Left renal cortex interstitium (tissue), 4 donors: Measurements from ENCODE around the gene ATP6V1D. TPM values are rescaled to one million over a fixed set of nuclear protein-coding genes. Genes with fewer than 3 reads are reported as not detected.
"Not testable (repeated sequence)": the region's sequence is repeated elsewhere in the genome, so short reads cannot be mapped to it uniquely, and the experiment has no call there.

Experiments
- DNase-seq, 4 donors: peaks; one replicate each; pipeline ENCODE4 v3.0.0-alpha.2; 2013; ENCODE audit warnings: low read depth in 4 of 4, low spot score in 2 of 4, missing footprints in 1 of 4
- polyA plus RNA-seq, 4 donors: library from polyadenylated mRNA; unstranded; fragments of 120-200 nt; gene quantifications; one replicate each; pipeline ENCODE4 v1.2.1, GENCODE V29; 2013; ENCODE audit not compliant: insufficient read length in 4 of 4

ATP6V1D gene
- 100 to 1,000 TPM; 132 to 185 (median 144) TPM for polyA plus RNA-seq

DNA sequence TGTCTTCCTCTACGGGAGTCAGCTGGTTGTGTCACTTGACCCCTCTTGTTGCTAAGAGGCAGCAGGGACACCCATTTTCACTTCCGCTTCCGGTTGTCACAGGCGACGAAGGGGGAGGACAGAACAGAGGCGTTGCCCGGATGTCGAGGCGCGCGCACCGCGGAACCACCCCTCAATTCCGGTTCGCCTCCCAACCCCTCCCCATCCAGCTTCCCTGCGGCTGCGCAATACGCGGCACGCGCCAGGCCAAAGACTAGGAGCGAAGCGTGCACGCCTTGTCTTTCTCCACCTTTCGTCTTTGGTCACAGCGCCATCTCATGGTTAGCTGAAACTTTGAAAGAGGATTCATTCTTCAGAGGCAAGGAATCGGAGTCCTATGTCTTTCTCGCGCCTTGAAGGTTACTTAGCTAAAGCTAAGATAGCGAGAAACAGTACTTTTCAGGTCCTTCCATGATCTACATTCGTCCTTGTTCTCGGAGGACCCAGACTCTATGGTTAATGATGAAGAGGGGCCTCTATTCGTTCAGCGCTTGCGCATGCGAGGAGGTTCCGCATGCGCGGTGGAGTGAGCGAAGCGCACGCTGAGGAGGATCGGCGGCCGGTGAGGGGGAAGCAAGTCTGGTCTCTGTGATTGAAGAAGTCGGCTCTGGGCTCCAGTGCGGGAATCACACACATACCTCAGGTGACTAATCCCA lies at the start of gene ATP6V1D, which contains the start of gene EIF2S1:
ATP6V1D (minus strand) TSS at position 30 of the 695 bp plus-strand sequence. CDS start 106 bp downstream, outside the sequence.
EIF2S1 (plus strand) TSS at position 554 of the 695 bp plus-strand sequence. CDS start 4,440 bp downstream, outside the sequence.
- peak; percentile 99 to 100 (median 99) for DNase-seq

DNA sequence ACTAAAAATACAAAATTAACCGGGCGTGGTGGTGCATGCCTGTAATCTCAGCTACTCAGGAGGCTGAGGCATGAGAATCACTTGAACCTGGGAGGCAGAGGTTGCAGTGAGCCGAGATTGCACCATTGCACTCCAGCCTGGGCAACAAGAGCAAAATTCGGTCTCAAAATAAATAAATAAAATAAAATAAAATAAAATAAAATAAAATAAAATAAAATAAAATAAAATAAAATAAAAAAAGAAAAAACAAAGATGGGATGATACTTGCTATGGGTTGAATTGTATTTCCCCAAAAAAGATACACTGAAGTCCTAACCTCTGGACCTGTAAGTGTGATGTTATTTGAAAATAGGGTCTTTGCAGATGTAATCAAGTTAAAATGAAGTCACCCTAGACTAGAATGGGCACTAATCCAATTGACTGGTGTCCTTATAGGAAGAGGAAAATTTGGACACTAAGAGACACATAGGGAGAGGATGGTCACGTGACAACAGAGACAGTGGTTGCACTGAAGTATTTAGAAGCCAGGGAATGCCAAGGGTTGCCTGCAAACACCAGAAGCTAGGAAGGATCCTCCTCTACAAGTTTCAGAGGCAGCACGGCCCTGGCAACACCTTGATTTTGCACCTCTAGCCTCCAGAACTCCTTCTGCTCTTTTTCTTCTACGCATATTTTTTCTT lies 48.7 kb upstream of the ATP6V1D start:
- DNase-seq: not testable (repeated sequence)

DNA sequence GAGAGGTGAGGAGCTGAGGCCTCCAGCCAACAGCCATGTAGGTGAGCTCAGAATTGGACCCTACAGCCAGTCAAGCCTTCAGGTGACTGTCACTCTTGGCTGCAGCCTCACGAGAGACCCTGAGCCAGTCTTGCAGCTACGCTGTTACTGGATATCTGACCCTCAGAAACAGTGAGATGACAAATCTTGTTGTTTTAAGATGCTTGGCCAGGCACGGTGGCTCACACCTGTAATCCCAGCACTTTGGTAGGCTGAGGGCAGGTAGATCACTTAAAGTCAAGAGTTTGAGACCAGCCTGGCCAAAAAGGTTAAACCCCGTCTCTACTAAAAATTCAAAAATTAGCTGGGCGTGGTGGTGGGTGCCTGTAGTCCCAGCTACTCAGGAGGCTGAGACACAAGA lies 46.2 kb upstream of the ATP6V1D start:
- no peak for DNase-seq

DNA sequence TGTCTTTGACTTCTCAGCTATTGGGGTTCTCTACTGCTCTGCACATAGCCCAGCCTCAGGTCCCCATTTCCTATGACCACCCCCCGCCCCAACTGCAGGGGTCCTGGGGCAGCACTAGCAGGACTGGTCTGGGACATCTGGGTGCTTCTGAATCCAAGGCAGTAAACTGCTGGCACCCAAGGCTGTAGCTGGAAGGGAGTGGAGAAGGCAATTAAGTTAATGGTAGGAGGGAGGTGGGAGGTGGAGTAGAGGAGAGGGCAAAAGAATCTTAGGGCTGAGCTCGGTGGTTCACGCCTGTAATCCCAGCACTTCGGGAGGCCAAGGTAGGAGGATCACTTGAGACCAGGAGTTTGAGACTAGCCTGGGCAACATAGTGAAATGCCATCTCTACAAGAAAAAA lies 40.8 kb upstream of the ATP6V1D start:
- DNase-seq: no peak

DNA sequence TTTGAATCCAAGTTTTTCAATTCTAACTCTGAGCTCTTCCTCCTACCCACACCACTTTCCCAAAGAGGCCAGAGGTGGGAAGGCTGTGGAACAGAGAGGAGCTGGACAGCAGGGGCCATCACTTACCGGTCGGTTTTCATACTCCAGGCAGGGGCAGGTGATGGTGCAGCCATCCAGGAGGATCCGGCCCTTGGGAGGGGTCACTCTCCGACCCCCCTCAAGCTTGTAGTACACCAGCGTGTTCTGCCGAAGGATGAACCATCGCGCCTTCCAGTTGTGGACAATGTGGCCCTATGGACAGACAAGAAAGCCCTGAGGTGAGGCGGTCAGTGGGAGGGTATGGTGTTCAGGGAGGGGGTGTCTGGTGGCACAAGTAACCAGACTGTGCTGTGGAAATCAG lies 37.9 kb upstream of the ATP6V1D start:
- DNase-seq: no peak

DNA sequence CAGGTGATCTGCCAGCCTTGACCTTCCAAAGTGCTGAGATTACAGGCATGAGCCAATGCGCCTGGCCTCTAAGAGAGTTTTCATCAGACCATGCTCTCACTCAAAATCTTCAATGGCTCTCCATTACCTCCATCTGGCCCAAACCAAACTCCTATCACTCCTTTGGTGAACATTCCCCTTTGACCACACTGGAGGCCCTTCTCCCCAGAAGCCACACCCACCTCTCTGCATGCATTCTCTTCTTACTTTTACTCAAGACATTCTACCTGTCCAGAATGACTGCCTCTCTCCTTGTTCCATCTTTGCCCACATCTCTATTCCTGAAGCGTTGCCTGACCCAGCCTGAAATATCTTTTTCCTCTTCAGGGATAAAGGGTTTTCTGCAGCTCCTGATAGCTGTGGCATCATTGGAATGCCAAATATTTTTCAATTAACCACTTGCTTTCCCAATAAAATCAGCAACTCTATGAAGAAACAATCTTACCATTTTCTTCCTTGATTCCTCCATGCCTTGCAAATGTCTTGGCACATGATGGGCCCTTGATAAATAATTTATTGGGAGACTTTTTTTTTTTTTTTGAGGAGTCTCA lies 36.9 kb upstream of the ATP6V1D start:
- no peak for DNase-seq

DNA sequence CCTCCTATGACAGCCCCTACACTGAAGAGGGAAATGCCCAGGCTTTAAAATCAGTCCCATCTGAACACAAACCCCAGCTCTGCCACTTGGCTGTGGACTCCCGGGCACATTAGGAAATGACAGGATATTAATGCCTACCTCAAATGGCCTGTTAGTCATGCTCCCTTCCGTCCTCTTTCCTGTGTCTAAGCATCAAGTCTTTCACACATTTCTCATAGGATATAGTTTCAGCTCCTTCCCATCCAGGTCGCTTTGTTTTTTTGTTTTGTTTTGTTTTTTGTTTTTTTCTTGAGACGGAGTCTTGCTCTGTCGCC lies 36.2 kb upstream of the ATP6V1D start:
- DNase-seq: no peak

DNA sequence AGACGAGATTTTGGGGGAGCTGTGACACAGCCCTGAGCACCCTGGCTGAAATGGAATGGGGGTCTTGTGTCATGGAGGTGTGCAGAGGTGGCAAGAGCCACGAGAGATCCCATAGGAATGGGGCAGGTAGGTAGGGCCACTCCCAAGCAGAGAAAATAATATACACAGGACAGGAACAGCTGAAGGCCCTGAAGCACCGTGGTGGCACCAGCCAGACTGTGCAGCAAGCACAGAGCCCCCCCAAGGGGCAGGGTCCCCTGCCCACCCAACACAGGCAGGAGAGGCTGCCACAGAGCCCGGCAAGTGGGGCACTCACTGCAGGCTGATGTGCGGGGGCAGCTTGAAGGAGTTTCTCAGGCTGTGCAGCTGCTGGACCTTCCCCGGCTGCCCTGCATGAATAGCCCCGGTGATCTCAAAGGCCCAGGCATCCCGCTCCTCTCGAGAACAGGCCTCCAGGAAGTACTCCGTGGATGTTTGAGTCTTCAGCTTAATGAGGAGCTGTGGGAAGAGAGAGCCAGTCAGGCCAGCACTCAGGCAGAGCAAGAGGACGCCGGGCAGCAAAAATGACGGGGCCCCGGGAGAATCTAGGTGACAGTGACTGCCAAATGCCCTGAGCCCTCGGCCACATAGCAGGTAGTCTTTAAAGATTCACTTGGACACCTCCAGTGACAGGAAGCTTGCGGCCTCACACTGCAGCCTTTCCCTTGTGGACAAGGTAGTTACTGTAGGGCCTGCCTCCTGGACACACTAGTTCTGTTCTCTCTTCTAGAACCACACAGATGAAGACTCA lies 35.7 kb upstream of the ATP6V1D start:
- DNase-seq: no peak

DNA sequence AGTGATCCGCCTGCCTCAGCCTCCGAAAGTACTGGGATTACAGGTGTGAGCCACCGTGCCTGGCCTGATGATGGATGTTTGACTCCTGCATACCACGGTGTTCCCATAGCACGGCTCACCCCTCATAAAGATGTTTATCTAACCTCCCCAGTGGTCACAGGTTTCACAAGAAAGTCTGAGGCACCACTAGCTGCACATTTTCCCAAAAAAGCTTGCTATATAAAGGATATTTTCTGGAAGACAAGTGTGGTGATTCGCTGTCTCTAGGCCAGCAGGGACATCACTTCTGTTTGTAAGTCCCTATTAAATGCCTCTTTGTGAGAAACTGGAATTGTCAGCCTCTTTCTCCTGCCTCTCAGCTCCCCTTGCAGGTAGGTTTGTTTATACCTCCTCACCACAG lies 34.1 kb upstream of the ATP6V1D start:
- DNase-seq: no peak

DNA sequence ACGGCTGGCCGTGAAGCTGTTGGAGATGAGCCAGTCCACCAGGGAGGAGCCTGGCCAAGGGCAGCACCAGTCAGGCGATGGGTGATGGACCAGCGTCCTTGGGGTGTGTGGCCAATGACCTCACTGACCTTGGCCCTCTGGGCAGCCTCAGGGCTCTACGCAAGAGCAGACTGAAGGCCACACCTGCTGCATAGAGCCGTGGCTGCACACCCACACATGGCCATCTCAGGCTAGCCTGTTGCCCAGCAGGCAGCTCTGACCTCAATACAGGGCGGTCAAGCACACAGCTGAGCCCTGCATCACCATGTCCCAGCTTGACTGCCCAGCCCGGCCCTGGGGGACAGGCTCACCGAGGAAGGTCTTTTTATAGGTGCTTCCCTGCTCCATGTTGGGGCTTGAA lies 33.2 kb upstream of the ATP6V1D start:
- no peak for DNase-seq

DNA sequence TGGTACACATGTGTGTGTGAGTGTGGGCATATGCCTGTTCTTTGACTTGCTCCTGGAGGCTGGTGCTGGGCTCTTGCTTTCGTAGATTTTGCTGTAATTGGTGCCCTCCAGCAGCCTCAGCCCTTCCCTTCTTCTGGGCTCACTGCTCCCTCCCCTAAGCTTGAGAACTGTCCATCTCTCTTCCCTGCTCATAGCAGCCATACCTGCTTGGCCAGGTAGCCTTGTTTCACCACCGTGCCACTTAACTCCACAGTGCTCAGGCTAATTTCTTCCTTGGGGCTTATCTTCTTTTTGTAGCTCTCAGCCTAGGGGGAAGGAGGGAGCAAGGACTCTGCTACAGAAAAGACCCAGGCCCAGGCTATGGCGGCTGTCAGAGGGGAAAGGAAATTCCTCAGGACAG lies 32.5 kb upstream of the ATP6V1D start:
- no peak for DNase-seq

DNA sequence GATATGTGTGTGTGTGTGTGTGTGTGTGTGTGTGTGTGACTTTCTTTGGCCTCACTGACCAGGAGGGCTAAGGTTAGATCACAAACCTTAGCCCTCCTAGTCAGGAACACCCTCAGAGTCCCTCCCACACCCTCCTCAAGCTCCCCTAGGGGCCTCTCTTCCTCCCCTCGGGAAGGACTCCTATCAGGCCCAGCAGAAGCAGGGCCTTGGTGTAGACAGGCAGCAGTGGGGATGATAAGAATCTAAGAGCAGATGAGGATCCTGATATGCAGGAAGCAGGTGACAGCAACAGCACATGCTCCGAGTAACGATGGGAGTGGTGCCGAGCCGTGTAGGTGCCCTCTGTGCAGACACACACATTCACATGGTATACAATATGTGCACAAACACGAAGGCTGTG lies 31.7 kb upstream of the ATP6V1D start:
- no peak for DNase-seq

DNA sequence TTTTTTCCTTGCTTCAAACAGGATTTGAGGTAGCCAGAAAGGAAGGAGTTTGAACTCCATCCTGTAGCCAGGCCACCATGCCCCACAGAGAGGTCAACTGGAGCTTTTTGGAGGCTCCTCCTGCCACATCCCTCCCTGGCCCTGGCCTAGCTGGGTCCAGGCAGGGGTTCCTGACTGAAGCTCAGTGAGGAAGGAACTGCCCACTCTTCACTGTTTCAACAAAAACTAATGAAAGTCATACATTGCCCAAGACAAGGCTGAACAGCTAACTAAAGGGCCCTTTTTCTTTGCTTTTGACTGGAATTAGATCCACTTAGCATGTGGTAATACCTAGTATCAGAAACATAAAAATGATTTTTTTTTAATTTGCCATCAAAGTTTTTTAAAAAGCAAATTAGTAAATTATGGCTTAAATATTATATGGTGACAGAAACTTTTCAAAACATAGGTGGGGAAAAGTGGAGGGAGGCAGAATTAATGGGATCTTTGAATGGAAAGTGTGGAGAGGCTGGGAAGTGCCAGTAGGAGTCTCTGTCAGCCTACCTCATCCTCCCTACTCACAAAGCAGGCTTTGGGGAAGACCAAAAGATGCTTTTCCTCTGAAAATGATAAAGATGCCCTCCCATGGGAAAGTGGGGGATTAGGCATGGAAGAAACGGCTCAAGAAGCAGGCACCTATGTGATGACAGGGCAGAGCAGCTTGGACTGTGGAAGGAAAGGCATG lies 30.4 kb upstream of the ATP6V1D start:
- no peak for DNase-seq

DNA sequence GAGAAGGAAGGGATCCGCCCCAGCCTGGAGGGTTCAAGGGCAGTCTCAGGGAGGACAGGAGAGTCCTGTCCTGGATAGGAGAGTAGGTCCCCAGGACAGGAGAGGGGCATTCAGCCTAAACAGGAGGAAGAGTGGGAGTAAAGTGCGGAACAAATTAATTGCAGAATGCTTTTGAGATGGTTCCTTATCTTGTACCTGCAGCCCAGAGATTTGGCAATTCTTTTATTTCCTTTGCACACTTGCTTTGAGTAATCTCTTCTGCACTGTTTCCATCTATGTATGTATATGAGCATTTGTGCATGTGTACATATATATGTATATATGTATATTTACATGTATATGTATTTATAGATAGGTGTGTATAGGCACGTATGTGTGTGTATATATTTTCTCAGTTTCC lies 29.7 kb upstream of the ATP6V1D start:
- DNase-seq: no peak

DNA sequence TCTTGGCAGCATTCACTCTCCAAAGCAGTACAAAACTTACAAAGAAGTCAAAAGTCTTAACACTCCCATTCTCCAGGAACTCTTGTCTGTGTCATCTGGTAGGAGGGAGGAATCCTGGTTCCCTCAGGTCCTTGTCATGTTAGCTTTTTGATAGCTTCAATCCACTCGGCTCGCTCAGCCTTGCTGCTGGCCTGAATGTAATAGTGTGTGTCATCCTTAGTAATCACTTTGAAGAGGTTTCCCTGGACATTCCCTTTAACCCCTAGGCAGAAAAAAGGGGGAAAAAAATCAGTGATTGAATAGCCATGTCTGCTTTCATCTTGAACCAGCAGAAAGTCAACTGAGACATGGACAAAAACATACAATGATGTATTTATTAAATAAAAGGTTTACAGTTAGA lies 27.6 kb upstream of the ATP6V1D start:
- no peak for DNase-seq

DNA sequence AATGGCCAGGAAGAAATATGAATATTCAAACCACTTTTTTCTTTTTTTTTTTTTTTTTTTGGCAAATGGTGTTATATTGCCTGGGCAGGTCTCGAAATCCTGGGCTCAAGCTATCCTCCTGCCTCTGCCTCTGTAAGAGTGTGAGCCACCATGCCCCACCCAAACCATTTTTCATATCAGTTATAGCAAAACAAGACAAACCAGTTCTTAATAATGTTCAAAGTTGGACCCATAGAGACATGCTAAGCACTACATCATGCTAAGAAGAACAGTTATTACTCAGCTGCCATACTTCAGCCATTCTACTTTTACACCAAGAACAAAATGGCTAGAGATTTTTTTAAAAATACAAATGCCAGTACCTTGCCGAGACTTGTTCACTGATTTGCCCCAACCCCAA lies 26.0 kb upstream of the ATP6V1D start:
- DNase-seq: no peak

DNA sequence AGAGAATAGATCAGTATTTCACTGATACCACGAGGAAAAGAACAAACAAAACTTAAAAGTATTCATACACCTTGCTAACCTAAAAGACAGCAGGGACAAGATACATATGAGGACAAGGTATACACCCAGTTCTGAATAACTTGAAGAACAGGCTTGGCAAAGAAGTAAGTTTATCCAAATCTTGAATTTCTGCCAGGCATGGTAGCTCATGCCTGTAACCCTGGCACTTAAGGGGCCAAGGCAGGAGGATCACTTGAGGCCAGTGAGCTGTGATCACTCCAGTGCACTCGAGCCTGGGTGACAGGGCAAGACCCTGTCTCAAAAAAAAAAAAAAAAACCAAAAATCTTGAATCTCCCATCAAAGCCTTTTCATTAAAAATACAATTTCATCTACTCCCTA lies 25.5 kb upstream of the ATP6V1D start:
- DNase-seq: no peak

DNA sequence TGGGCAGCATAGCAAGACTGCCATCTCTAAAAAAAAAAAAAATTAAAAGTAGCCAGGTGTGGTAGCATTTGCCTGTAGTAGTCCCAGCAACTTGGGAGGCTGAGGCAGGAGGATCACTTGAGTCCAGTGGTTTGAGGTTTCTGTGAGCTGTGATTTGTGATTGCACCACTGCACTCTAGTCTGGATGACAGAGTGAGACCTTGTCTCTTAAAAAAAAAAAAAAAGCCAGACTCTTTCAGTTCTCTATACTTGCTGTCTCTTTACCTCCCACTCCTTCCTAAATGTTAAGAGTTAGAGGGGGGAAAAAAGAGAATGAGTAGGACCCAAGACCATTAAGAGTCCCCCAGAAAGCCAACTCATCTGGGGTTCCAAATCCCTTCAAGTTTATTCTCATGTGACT lies 18.3 kb upstream of the ATP6V1D start:
- no peak for DNase-seq

DNA sequence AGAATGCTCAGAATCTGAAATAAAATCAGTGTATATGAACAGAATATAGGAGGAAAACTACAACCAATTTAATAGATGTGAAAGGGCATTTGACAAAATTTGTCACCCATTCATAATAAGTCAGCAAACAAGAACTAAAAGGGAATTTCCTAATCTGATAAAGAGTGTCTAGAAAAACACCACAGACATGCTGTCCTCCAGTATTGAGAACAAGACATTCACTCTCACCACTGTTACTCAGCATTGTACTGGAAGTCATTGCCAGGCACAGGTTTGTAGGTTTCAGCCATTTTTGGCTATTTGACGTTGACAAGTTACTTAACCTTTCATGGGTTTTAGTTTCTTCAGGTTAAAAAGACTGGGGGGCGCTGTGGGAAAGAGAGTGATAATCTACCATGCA lies 13.7 kb upstream of the ATP6V1D start:
- no peak for DNase-seq

DNA sequence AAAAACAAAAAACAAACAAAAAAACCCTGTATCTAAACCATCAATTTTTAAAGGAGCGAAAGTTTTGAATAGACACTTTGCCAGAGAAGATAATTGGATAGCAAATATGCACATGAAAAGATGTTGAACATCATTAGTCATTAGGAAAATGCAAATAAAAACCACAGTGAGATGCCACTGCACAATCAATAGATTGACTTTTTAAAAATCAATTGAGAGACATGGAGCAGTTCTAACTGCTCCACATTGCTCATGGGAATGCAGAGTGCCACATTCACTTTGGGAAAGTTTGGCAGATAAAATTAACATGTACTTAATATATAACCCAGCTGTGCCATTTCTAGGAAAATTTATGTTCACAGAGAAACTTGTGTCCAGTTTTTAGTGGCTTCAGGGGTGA lies 13.2 kb upstream of the ATP6V1D start:
- DNase-seq: no peak
